Measurements from ENCODE around the gene ESR1.

Gene ESR1

GRCh38 chr6:152094276-152094675, 286.8 kb downstream of the ESR1 start:
- DNase-seq (ENCODE audit: low read depth, low spot score): no peak

- peak; percentile 94 for DNase-seq (ENCODE audit: low read depth, low spot score)
Observed at GRCh38 chr6:152094992-152095592, 287.6 kb downstream of the ESR1 start.

DNA sequence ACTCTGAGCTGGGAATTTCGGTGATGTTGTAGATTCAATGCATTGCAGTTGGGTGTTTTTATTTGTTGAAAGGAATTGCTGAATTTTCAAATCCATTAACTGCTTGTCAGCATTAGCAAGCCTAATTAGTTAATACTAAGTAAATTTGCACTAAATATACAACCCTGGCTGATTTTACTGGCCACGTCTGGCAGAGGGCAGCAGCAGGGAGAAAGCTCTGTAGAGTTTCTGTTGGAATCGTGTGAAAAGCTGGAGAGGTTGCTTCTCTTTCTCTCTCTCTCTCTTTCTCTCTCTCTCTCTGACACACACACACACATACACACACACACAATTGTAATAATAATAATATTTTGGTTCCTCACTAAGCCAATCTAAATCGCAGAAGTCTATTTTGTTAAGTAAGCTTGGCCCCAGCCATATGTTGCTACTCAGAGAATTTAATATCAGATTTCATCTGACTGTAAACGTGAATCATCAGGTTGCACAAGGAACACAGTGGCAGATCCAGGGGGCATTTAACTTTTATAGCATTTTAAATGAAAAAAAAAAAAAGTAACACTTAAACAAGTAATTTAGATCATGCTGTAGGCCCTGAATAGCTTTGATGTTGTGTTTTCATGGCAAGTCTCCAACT, 289.5 kb downstream of the ESR1 start:
- peak; percentile 90 for DNase-seq (ENCODE audit: low read depth, low spot score)

- no peak for DNase-seq (ENCODE audit: low read depth, low spot score)
Observed at GRCh38 chr6:152098683-152099082, 291.2 kb downstream of the ESR1 start.

GRCh38 chr6:152099446-152100182, 292.1 kb downstream of the ESR1 start:
- no peak for DNase-seq (ENCODE audit: low read depth, low spot score)

GRCh38 chr6:152100183-152100618, 292.7 kb downstream of the ESR1 start:
- DNase-seq (ENCODE audit: low read depth, low spot score): no peak

DNA sequence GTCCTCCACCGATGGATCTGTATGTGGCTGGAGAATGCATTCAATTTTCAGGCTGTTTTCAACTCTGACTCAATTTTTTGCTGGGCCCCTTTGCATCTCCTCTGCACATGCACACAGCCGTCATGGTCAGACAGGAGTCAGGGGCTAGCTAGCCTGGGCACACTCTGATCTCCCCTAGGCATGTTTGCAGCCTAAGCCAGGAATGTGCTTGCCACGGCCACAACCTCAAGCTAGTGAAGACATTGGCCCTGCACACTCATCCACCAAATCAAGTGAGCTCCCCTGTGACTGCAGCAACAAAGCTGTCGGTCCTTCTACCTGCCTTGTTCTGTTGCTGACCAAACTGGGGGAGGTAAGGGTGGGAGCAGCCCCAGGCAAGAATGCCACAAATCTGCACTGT, 300.5 kb downstream of the ESR1 start:
- no peak for DNase-seq (ENCODE audit: low read depth, low spot score)

DNA sequence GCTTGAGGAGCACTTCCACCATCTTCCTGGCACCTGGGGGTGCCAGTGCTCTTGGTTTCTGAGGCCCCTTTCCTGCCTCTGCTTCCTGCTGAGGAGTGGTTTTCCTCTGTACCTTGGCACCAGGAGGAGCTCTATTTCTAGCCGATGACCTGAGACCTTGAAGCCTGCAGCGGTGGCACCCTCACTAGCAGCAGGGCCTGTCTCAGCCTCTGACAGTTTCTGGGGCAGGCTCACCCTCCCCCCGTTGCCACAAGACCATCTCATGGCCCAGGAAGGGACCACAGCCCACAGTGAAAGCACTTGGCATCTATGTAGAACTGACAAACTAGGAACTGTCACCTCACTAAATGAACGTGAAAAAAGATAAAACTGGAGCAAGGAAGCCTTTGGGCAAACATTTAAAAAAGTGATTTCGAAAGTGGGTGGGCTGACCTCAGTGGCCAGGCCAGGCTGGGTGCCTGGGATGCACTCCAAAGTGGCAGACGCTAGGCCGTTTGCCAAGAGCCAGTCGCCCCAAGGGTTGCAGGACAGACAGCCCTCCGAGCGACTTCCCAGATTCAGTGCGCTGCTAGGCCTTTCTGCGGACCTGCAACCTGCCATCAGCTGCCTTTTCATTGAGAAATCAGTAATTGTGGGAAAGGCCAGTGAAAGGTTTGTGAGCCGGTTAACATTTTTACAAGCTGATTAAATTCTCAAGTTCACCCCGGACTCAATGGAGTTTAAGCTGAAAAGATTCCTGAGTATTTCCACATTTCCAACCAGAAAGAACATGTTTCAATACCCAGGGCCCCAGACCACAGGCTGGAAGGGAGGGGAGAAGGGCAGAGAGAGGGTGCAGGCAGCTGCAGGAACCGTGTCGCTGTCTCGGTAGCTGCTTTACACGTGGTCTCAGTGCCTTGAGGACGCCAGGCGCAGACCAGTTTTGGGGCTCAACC, 303.7 kb downstream of the ESR1 start:
- no peak for DNase-seq (ENCODE audit: low read depth, low spot score)

DNA sequence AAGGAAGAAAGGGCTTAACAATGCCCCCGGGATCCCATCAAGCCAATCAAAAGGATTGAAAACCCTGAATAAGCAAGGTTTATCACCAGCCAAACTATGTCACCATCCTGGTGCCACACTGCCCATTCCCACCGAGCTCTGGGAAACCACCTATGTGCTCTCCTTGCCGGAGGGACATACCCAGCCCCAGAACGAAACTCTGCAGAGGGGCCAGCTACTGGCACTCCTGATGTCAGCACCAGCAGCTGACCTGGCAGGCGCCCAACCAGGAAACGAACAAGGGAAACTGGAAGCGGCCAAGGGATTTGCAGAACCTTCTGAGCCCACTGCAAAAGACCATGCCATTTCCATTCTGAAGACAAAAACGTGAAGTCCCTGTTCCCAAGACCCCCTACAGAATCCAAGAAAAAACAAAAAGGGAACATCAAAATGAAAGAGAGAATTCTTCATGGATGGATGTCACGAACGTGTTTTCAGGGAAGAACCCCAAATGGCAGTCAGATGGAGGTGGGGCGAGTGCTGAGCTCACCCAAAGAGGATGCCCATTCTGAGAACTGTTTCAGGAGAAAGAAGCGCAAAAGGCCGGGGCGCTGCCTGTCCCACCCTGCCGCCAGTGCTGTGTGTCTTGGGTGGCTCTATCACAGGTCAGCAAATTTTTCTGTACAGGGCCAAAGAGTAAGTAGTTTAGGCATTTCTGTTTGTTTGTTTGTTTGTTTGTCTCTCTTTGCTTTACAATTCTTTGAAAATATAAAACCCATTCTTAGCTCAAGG, 305.2 kb downstream of the ESR1 start:
- no peak for DNase-seq (ENCODE audit: low read depth, low spot score)

- DNase-seq (ENCODE audit: low read depth, low spot score): no peak
Observed at GRCh38 chr6:152117156-152118133, 310.0 kb downstream of the ESR1 start.

DNA sequence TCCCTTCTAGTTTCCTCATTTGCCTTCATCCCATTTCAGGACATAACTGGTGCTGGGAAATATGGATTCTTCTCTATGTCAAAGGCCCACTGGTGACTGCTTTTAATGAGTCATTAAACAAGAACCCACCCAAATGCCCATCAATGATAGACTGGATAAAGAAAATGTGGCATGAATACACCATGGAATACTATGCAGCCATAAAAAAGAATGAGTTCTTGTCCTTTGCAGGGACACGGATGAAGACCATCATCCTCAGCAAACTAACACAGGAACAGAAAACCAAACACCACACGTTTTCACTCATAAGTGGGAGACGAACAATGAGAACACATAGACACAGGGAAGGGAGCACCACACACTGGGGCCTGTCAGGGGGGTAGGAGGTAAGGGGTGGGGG, 310.7 kb downstream of the ESR1 start:
- DNase-seq (ENCODE audit: low read depth, low spot score): no peak

- no peak for DNase-seq (ENCODE audit: low read depth, low spot score)
Observed at GRCh38 chr6:152118678-152119077, 311.2 kb downstream of the ESR1 start.

DNA sequence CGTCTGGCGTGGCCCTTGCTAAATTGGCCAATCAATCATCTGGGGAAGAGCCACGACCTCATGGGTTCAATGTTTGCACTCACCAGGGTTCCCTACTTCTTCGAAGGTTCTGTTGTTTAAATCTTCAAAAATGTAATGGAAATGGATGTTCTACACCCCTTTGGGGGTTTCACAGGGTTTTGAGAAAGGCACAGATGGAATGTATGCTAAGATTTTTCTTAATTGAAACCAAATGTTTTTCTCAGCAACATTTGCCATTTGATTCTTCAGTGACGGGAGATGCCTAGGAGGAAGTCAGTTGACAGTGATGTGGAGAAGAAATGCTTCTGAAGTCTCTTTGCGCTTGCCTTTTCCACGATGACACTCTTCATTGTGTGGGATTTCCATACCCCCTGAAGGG, 312.3 kb downstream of the ESR1 start:
- no peak for DNase-seq (ENCODE audit: low read depth, low spot score)

GRCh38 chr6:152121910-152122309, 314.4 kb downstream of the ESR1 start:
- DNase-seq (ENCODE audit: low read depth, low spot score): no peak

DNA sequence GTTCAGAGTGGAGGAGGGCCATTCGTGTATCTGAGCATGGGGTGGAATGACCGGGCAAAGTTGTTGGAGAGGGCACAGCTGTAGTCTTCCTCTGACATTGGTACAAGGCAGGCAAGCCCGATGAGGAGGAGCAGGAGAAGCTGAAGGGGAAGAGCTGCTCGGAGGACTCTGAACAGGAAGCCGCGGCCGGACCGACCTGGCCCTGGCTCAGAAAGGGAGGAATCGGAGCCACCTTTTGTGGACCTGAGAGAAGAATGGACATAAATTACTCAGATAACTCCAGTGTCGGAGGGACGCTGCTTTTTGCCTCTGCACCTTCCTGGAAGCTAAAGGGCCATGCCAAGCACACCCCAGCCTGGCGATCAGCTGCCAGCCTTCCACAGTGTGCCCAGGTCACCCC, 315.0 kb downstream of the ESR1 start:
- no peak for DNase-seq (ENCODE audit: low read depth, low spot score)

DNA sequence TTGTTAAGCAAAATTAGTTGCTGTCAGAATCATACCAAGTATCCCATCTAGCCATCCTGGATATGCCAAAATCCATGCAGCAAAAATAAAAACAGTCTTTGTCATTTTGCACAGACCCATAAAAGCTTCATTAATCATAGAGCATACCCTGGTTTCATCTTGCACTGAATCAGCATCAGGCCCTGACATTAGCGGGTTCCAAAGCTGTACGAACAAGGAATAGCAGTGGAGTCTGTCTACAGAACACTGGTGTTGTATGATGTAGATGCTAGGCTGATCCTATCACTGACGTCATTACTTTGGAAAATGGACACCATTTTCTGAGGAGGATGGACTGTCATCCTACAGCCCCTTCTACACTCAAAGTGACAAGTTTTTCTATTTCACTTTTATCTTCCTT, 315.6 kb downstream of the ESR1 start:
- DNase-seq (ENCODE audit: low read depth, low spot score): no peak

GRCh38 chr6:152124429-152125074, 317.1 kb downstream of the ESR1 start:
- no peak for DNase-seq (ENCODE audit: low read depth, low spot score)

DNA sequence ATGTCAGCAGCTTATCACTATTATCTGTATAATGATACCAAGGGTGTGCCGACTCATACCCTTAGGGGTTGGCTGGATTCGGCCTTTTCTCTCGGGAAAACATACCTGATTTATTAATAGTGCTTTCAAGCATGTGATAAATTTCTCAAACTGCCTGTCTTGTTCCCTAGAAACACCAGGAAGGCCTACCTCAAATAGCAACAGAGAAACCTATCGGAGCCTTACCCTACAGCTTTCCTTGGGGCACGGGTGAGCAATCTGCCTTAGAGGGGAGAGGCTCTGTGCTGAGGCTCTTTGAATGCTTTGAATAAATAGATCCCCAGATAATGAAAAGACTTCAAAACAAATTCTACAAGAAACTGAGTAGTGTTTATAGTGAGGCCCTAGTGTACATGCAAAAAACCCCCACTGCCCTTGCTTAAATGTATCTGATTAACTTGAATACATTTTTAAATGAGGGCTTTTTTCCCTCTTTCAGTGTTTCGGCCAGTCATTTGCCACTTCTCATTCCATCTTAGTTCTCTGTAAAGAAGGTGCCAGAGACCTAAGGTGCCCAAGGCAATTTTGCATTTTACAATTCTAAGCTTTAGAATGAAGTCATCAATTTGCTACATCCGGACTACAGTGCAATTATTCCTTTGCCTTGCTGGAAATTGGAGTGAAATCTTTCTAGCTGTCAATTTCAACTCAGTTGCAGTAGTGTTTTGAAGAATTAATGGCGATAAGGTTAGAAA, 320.1 kb downstream of the ESR1 start:
- no peak for DNase-seq (ENCODE audit: low read depth, low spot score)

DNA sequence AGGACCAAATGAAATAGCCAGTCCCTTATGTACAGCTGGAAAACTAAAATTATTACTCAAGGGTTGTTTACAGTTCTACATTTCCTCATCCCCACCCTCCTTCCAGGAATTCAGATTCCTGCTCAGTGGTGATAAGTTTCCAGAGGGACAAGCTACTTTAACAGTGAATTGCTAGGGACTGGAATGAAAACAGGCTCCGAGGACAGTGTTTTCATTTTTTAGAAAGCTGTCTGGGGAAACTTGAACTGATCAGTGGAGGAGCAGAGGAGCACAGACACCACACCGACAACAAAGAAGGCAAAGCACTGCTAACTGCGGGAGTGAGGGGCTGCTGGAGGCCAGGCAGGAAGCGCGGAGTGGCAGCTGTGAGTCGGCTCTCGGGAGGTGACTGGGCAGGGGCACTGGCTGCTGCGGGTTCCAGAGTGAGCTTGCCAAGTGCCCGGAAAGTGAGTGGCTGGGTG, 322.2 kb downstream of the ESR1 start:
- DNase-seq (ENCODE audit: low read depth, low spot score): no peak
